A673 (cell line): ENCODE data around the gene CDH12. TPM values are rescaled to one million over a fixed set of nuclear protein-coding genes. Genes with fewer than 3 reads are reported as not detected.

Experiments used
- BruUV-seq: library from RNA; stranded (reverse); fragments of 400-500 nt; replicated peaks from 2 replicates; lab custom pipeline; 2021; lab: Mats Ljungman, UMichigan
- CTCF ChIA-PET: fragments of 300-600 bp; sonication (Branson Sonifier 250); formaldehyde crosslinking; loops from one replicate; lab custom pipeline; 2022; ENCODE audit warnings: antibody characterized with exemption; lab: Charles Lee
- POLR2A ChIA-PET: fragments of 300-600 bp; sonication (Branson Sonifier 250); formaldehyde crosslinking; loops from one replicate; lab custom pipeline; 2022; ENCODE audit warnings: antibody characterized with exemption; ENCODE audit not compliant: low non-redundant PET; lab: Charles Lee
- DNase-seq: peaks from one replicate; pipeline ENCODE4 v3.0.0-alpha.2; 2015; ENCODE audit warnings: low spot score
- H3K27ac ChIP-seq: fragments of 200-600 bp; sonication (generic); 2 replicates; pipeline ENCODE4 v1.5.1; 2016; ENCODE audit warnings: mixed run types, low read depth, mild to moderate bottlenecking, mixed read lengths, antibody characterized with exemption, low read length; ENCODE audit not compliant: poor library complexity, severe bottlenecking
- H3K27me3 ChIP-seq: fragments of 200-600 bp; sonication (generic); replicated peaks from 2 replicates; pipeline ENCODE4 v1.6.1; 2017; ENCODE audit warnings: mixed run types, low read depth, mild to moderate bottlenecking, mixed read lengths, antibody characterized with exemption, low read length; ENCODE audit not compliant: insufficient read depth, poor library complexity
- H3K36me3 ChIP-seq: fragments of 200-600 bp; sonication (generic); 2 replicates; pipeline ENCODE4 v1.6.1; 2016; ENCODE audit warnings: mixed run types, mild to moderate bottlenecking, mixed read lengths, antibody characterized with exemption, low read length; ENCODE audit not compliant: insufficient read depth, poor library complexity, severe bottlenecking
- H3K4me1 ChIP-seq: fragments of 200-600 bp; sonication (generic); 2 replicates; pipeline ENCODE4 v1.6.1; 2017; ENCODE audit warnings: mixed run types, mild to moderate bottlenecking, mixed read lengths, antibody characterized with exemption, low read length; ENCODE audit not compliant: insufficient read depth, poor library complexity, severe bottlenecking
- H3K4me3 ChIP-seq: fragments of 200-600 bp; sonication (generic); 2 replicates; pipeline ENCODE4 v1.5.1; 2016; ENCODE audit warnings: low read depth, mixed run types, mild to moderate bottlenecking, mixed read lengths, low read length; ENCODE audit not compliant: poor library complexity, severe bottlenecking
- H3K9me3 ChIP-seq: fragments of 200-600 bp; sonication (generic); 2 replicates; pipeline ENCODE4 v1.6.1; 2016; ENCODE audit warnings: mixed run types, low read depth, mild to moderate bottlenecking, mixed read lengths, antibody characterized with exemption, low read length; ENCODE audit not compliant: poor library complexity, severe bottlenecking
- EZH2 ChIP-seq: fragments of 200-600 bp; sonication (generic); IDR thresholded peaks from 2 replicates; pipeline ENCODE4 v1.6.1; 2017; ENCODE audit warnings: borderline replicate concordance, low read depth, mild to moderate bottlenecking, mixed read lengths, antibody characterized with exemption, low read length; ENCODE audit not compliant: poor library complexity, severe bottlenecking
- intact Hi-C: fragments of 100-400 bp; cut with micrococcal nuclease; formaldehyde crosslinking; loops from one replicate; pipeline ENCODE4 v1.10.0; 2022; ENCODE audit not compliant: unreplicated experiment
- total RNA-seq: library from RNA; stranded (reverse); gene quantifications from 2 replicates; pipeline ENCODE4 v1.2.3, GENCODE V29; 2021
- TF ChIP-seq, protein P1 (sequence below): fragments of 300-800, 200-600 bp; sonication (generic); conservative IDR thresholded peaks from 2 replicates; pipeline ENCODE4 v1.5.1; 2017; ENCODE audit warnings: low read depth, mild to moderate bottlenecking, antibody characterized with exemption, low read length, moderate library complexity, mixed read lengths

The CDH12 gene
- total RNA-seq, 1 experiment from 2014 or later = 39.5 TPM

DNA sequence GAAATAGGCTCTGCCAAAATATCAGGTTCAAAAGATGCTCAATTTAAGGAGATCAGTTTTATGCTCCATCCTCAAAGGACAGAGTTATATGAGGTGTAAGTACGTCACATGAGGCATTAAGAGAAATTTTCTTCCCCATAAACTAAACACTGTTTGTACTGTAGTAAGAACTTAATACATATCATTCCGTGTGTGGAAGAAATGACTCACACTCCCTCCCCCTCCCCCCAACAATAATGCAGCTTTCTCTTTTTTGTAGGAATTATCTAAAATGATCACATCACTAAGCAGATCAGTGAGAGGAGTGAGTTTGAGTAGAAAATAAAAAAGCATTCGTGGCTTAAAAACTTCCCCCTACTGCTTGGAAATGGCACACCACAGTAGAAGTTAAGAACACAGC is 2.2 kb downstream of the CDH12 start:
- no peak overlapping the region for H3K27ac ChIP-seq
- peak; percentile 7 for DNase-seq
- intact Hi-C loops = no loop called here
- no peak overlapping the region for H3K4me3 ChIP-seq
- H3K36me3 ChIP-seq = no peaks in the 10 kb centered on the region
- BruUV-seq = no TSS peak
- CTCF ChIA-PET = no interaction called here
- peaks cover 57% of the 10 kb centered on the region for H3K27me3 ChIP-seq
- H3K4me1 ChIP-seq = no peaks in the 10 kb centered on the region
- TF ChIP-seq, protein P1, sequence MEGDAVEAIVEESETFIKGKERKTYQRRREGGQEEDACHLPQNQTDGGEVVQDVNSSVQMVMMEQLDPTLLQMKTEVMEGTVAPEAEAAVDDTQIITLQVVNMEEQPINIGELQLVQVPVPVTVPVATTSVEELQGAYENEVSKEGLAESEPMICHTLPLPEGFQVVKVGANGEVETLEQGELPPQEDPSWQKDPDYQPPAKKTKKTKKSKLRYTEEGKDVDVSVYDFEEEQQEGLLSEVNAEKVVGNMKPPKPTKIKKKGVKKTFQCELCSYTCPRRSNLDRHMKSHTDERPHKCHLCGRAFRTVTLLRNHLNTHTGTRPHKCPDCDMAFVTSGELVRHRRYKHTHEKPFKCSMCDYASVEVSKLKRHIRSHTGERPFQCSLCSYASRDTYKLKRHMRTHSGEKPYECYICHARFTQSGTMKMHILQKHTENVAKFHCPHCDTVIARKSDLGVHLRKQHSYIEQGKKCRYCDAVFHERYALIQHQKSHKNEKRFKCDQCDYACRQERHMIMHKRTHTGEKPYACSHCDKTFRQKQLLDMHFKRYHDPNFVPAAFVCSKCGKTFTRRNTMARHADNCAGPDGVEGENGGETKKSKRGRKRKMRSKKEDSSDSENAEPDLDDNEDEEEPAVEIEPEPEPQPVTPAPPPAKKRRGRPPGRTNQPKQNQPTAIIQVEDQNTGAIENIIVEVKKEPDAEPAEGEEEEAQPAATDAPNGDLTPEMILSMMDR = no peak
- TF ChIP-seq EZH2 = no peak
- POLR2A ChIA-PET = no interaction called here
- H3K9me3 ChIP-seq = no peaks in the 10 kb centered on the region

DNA sequence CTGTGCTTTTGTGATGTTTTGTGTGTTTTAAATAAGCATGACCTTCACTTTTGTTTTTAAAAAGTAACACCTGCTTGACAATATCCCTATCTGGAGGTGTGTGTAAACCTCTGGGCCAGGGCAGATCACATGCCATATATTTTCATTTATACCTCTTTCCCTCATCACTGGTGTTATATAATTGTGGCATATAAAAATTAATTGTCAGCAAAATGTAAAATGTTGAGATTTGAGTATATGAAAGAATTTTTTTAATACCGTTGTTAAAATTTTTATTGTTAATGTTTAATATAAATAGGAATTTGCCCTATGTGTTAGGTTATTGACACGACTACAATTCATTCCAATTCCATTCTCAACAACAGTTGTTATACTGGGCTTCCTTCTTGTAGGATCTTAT is 6.5 kb downstream of the CDH12 start:
- DNase-seq = no peak
- intact Hi-C loops = no loop called here
- ChIA-PET CTCF (no interaction called here), POLR2A (no interaction called here)
- Histone ChIP-seq H3K36me3 (no peaks in the 10 kb centered on the region), H3K4me3 (no peak overlapping the region), H3K27ac (no peak overlapping the region), H3K4me1 (no peaks in the 10 kb centered on the region), H3K9me3 (no peaks in the 10 kb centered on the region), H3K27me3 (peaks cover 20% of the 10 kb centered on the region)
- TF ChIP-seq EZH2 = no peak
- TF ChIP-seq, protein P1 = no peak
- BruUV-seq = no TSS peak

DNA sequence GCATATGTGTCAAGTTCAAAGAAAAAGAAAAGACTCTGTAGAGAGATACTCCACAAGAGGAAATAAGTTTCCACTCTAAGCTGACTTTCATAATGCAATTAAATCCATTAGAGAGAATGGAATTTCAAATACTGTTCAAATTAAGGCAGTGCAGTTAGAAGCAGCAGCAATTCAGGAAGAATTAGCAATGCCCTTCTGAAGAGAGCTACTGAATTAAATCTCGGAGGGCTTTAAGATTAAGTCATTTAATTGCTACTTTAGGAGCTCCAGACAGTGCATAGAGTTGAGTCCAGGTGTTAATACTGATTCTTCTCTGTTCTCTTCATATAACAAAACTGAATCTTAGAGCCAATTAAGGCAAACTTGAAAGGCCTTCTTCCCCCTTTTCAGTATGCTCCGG is 8.5 kb downstream of the CDH12 start:
- intact Hi-C loops = no loop called here
- Histone ChIP-seq H3K9me3 (no peaks in the 10 kb centered on the region), H3K4me1 (no peaks in the 10 kb centered on the region), H3K27ac (no peak overlapping the region), H3K36me3 (no peaks in the 10 kb centered on the region), H3K4me3 (no peak overlapping the region), H3K27me3 (peaks cover 4% of the 10 kb centered on the region)
- no peak for TF ChIP-seq EZH2
- TF ChIP-seq, protein P1 = no peak
- peak; percentile 14 for DNase-seq
- POLR2A ChIA-PET = no interaction called here
- CTCF ChIA-PET = no interaction called here
- BruUV-seq = no TSS peak
